Activated CD8-positive, alpha-beta T cell treated with anti-CD3 and anti-CD28 coated beads, Interleukin-2, amount 10 ng/mL, durations not matched to agents 7 days and 5 days (primary cell): ENCODE measurements around the gene CGA. TPM values are rescaled to one million over a fixed set of nuclear protein-coding genes. Genes with fewer than 3 reads are reported as not detected.
"Not testable (repeated sequence)": the region's sequence is repeated elsewhere in the genome, so short reads cannot be mapped to it uniquely, and the experiment has no call there.

ENCODE experiments used
- ATAC-seq: fragments of 150-1000 bp; cut with Tn5 transposase; one replicate; pipeline ENCODE4 v1.10.0; 2021; ENCODE audit warnings: moderate library complexity
- CTCF ChIA-PET: fragments of 350-600 bp; sonication (Branson Sonifier 250); formaldehyde crosslinking; loops from one replicate; lab custom pipeline; 2021; ENCODE audit warnings: antibody characterized with exemption; lab: Charles Lee
- POLR2A ChIA-PET: fragments of 350-600 bp; sonication (Branson Sonifier 250); formaldehyde crosslinking; loops from one replicate; lab custom pipeline; 2021; ENCODE audit warnings: antibody characterized with exemption; lab: Charles Lee
- DNase-seq: peaks from one replicate; pipeline ENCODE4 v3.0.0-alpha.2; 2020
- H3K27ac Mint-ChIP-seq: one replicate; pipeline ENCODE4 v1.8.0; 2021; ENCODE audit warnings: mild to moderate bottlenecking, mixed read lengths
- H3K27me3 Mint-ChIP-seq: one replicate; pipeline ENCODE4 v1.8.0; 2021; ENCODE audit warnings: low read depth, mixed read lengths
- H3K36me3 Mint-ChIP-seq: one replicate; pipeline ENCODE4 v1.8.0; 2021; ENCODE audit warnings: low read depth, mixed read lengths
- H3K4me1 Mint-ChIP-seq: one replicate; pipeline ENCODE4 v1.8.0; 2021; ENCODE audit warnings: low read depth, mixed read lengths
- H3K4me3 Mint-ChIP-seq: one replicate; pipeline ENCODE4 v1.8.0; 2021; ENCODE audit warnings: mild to moderate bottlenecking, mixed read lengths
- H3K9me3 Mint-ChIP-seq: one replicate; pipeline ENCODE4 v1.8.0; 2022; ENCODE audit warnings: mixed read lengths; ENCODE audit not compliant: insufficient read depth
- total RNA-seq, 2 experiments: library from RNA; stranded (reverse); gene quantifications; one replicate each; pipeline ENCODE4 v1.2.3, GENCODE V29; 2021

Gene CGA
- not detected for total RNA-seq

DNA sequence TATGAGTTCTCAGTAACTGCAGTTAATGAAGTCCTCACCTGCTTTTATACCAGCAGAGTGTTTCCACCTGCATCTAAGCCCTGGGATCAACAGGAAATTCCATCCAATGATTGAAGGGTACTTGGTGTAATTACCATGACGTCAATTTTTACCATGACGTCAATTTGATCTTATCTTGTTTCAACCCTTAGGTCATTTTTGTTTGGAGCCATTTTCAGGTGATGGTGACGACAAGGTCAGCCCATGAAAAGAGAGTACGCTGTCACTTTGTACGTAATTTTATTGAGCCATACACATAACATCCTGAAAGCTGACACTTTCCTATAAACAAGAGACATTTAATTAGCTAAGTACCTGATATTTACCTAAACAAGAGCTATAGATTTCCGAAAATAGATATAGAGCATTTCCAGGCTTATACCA, at the start of gene CGA:
Gene CGA, minus strand, starts transcription at position 20 of the 423 bp plus-strand sequence. CDS start 6,906 bp downstream, outside the sequence.
- H3K9me3 Mint-ChIP-seq = no peaks in the 10 kb centered on the region
- H3K36me3 Mint-ChIP-seq = no peaks in the 10 kb centered on the region
- POLR2A ChIA-PET = no interaction called here
- peaks cover 33% of the 10 kb centered on the region for H3K27me3 Mint-ChIP-seq
- H3K4me1 Mint-ChIP-seq = no peaks in the 10 kb centered on the region
- CTCF ChIA-PET = interaction anchor here (1.2 to 1.6 kb wide), 2 partner anchors 13 to 17 kb away, joined by 3 to 4 read pairs; no protein-coding TSS in a partner anchor
- no peak for DNase-seq
- no peak for ATAC-seq
- no peak within 1 kb of the TSS for H3K27ac Mint-ChIP-seq
- H3K4me3 Mint-ChIP-seq = no peak within 1 kb of the TSS

GRCh38 chr6:87139927-87140326, 45.0 kb upstream of the CGA start:
- CTCF ChIA-PET = interaction anchor here (1.0 to 3.3 kb wide), 10 partner anchors 8 to 557 kb away, joined by 3 to 15 read pairs (median 4); partner anchors contain the start of gene ZNF292
- not testable (repeated sequence) for ATAC-seq, H3K4me3 Mint-ChIP-seq, DNase-seq, H3K9me3 Mint-ChIP-seq, H3K36me3 Mint-ChIP-seq, H3K4me1 Mint-ChIP-seq, H3K27ac Mint-ChIP-seq
- POLR2A ChIA-PET = interaction anchor here (1.4 kb wide), 1 partner anchor 14 kb away, joined by 3 read pairs; no protein-coding TSS in a partner anchor
- H3K27me3 Mint-ChIP-seq = peaks cover 51% of the 10 kb centered on the region

DNA sequence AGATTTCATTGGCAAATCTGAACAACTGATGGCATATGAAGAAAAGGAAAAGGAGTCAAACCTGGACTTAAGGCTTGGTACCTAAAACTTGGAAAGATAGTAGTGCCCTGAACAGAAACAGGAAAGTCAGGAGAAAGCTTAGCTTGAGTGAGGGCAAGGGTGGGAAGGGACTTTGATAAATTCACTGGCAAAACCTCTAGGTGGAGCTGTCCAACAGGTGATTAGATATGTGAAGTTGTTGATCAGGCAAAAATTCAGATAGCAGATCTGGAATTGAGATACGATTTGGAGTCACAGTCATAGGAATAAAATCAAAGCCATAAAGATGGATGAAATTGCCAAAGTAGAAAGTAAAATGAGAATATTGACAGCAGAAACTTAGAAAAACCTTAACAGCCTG, 44.3 kb upstream of the CGA start:
- DNase-seq (peak; percentile 64), ATAC-seq (peak; percentile 76)
- no peaks in the 10 kb centered on the region for H3K36me3 Mint-ChIP-seq
- H3K4me3 Mint-ChIP-seq = no peak overlapping the region
- no peak overlapping the region for H3K27ac Mint-ChIP-seq
- no peaks in the 10 kb centered on the region for H3K4me1 Mint-ChIP-seq
- POLR2A ChIA-PET = no interaction called here
- CTCF ChIA-PET = interaction anchor here (0.7 to 3.3 kb wide), 21 partner anchors 8 to 558 kb away, joined by 3 to 15 read pairs (median 3); partner anchors contain the start of gene ZNF292
- H3K9me3 Mint-ChIP-seq = no peaks in the 10 kb centered on the region
- peaks cover 48% of the 10 kb centered on the region for H3K27me3 Mint-ChIP-seq

- ChIA-PET POLR2A (interaction anchor here (1.1 kb wide), 1 partner anchor 15 kb away, joined by 3 read pairs; no protein-coding TSS in a partner anchor), CTCF (interaction anchor here (1.2 kb wide), 1 partner anchor 306 kb away, joined by 3 read pairs; no protein-coding TSS in a partner anchor)
- DNase-seq = no peak
- Mint-ChIP-seq H3K27ac (no peak overlapping the region), H3K27me3 (peaks cover 31% of the 10 kb centered on the region), H3K9me3 (no peaks in the 10 kb centered on the region), H3K4me1 (no peaks in the 10 kb centered on the region), H3K36me3 (no peaks in the 10 kb centered on the region), H3K4me3 (no peak overlapping the region)
- no peak for ATAC-seq
These were observed 42.1 kb upstream of the CGA start for GRCh38 chr6:87136963-87137362.

GRCh38 chr6:87127737-87128136, 32.8 kb upstream of the CGA start:
- no peaks in the 10 kb centered on the region for H3K4me1 Mint-ChIP-seq
- no peak overlapping the region for H3K27ac Mint-ChIP-seq
- H3K9me3 Mint-ChIP-seq = no peaks in the 10 kb centered on the region
- no peak overlapping the region for H3K4me3 Mint-ChIP-seq
- ChIA-PET POLR2A (no interaction called here), CTCF (no interaction called here)
- DNase-seq (no peak), ATAC-seq (no peak)
- H3K27me3 Mint-ChIP-seq = peaks cover 13% of the 10 kb centered on the region
- no peaks in the 10 kb centered on the region for H3K36me3 Mint-ChIP-seq

GRCh38 chr6:87126501-87126900, 31.6 kb upstream of the CGA start:
- Mint-ChIP-seq H3K36me3 (no peaks in the 10 kb centered on the region), H3K27me3 (peaks cover 22% of the 10 kb centered on the region), H3K9me3 (no peaks in the 10 kb centered on the region), H3K4me1 (no peaks in the 10 kb centered on the region), H3K27ac (no peak overlapping the region), H3K4me3 (no peak overlapping the region)
- ChIA-PET CTCF (no interaction called here), POLR2A (no interaction called here)
- DNase-seq (no peak), ATAC-seq (no peak)

DNA sequence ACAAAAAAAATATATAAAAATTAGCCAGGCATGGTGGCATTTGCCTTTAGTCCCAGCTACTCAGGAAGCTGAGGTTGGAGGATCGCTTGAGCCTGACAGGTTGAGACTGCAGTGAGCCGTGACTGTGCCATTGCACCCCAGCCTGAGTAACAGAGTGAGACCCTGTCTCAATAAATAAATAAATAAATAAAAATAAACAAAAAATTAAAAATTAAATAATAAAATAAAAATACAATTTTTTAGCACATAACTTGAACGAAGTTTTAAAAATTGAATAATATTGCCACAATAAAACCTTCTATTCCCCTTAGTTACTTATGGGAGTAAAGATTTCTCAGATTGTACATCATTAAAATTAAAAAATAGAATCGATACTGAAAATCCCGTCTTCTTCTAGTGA, 29.2 kb upstream of the CGA start:
- DNase-seq (no peak), ATAC-seq (no peak)
- Mint-ChIP-seq H3K36me3 (no peaks in the 10 kb centered on the region), H3K4me3 (no peak overlapping the region), H3K27me3 (peaks cover 20% of the 10 kb centered on the region), H3K9me3 (no peaks in the 10 kb centered on the region), H3K4me1 (no peaks in the 10 kb centered on the region), H3K27ac (no peak overlapping the region)
- POLR2A ChIA-PET = no interaction called here
- CTCF ChIA-PET = no interaction called here

DNA sequence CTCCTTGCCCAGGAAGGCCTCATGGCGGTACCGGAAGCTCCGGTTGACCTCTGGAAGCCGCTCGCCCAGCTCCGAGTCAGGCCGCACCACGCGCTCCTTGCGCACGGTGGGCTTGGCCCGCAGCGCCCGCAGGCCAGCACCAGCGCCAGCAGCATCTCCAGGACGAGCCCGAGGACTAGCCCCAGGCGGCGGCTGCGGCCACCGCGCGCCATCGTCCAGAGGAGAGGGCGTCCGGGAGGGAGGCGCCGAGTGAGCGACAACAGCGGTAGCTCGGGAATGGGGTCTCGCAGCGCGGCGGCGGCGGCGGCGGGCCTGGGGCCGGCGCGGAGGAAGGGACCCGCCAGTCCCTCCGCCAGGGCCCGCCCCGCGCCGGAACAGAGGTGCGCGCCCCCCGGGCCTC, 27.6 kb upstream of the CGA start:
- H3K9me3 Mint-ChIP-seq = no peaks in the 10 kb centered on the region
- ATAC-seq (no peak), DNase-seq (no peak)
- H3K36me3 Mint-ChIP-seq = no peaks in the 10 kb centered on the region
- H3K4me1 Mint-ChIP-seq = no peaks in the 10 kb centered on the region
- POLR2A ChIA-PET = no interaction called here
- CTCF ChIA-PET = no interaction called here
- peaks cover 26% of the 10 kb centered on the region for H3K27me3 Mint-ChIP-seq
- H3K27ac Mint-ChIP-seq = no peak overlapping the region
- no peak overlapping the region for H3K4me3 Mint-ChIP-seq

DNA sequence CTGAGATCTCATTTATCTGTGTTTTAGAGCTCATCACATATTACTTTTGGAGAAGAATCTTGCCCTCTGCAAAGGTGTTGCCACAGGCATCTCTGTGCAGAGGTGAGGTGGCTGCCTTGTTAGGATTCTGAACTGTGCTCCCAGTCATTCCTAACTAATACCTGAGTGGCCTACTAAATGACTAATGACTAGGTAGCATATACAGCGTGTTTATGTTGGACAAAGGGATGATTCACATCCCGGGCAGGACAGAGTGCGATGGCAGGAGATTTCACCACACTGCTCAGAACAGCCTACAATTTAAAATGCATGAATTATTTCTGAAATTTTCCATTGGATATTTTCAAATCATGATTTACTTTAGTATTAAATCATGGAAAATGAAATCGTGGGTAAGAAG, 23.1 kb upstream of the CGA start:
- no peak for ATAC-seq

GRCh38 chr6:87116922-87117321, 22.0 kb upstream of the CGA start:
- ATAC-seq = no peak
- DNase-seq = no peak
- Mint-ChIP-seq H3K27me3 (peaks cover 22% of the 10 kb centered on the region), H3K4me1 (no peaks in the 10 kb centered on the region), H3K4me3 (no peak overlapping the region), H3K36me3 (no peaks in the 10 kb centered on the region), H3K27ac (no peak overlapping the region), H3K9me3 (no peaks in the 10 kb centered on the region)
- POLR2A ChIA-PET = no interaction called here
- CTCF ChIA-PET = no interaction called here

More for the DNA sequence above, 23.1 kb upstream of the CGA start:
- ChIA-PET POLR2A (no interaction called here), CTCF (no interaction called here)
- no peaks in the 10 kb centered on the region for H3K36me3 Mint-ChIP-seq
- H3K27me3 Mint-ChIP-seq = peaks cover 26% of the 10 kb centered on the region
- DNase-seq = no peak
- no peaks in the 10 kb centered on the region for H3K9me3 Mint-ChIP-seq
- no peak overlapping the region for H3K27ac Mint-ChIP-seq
- H3K4me3 Mint-ChIP-seq = no peak overlapping the region
- no peaks in the 10 kb centered on the region for H3K4me1 Mint-ChIP-seq

DNA sequence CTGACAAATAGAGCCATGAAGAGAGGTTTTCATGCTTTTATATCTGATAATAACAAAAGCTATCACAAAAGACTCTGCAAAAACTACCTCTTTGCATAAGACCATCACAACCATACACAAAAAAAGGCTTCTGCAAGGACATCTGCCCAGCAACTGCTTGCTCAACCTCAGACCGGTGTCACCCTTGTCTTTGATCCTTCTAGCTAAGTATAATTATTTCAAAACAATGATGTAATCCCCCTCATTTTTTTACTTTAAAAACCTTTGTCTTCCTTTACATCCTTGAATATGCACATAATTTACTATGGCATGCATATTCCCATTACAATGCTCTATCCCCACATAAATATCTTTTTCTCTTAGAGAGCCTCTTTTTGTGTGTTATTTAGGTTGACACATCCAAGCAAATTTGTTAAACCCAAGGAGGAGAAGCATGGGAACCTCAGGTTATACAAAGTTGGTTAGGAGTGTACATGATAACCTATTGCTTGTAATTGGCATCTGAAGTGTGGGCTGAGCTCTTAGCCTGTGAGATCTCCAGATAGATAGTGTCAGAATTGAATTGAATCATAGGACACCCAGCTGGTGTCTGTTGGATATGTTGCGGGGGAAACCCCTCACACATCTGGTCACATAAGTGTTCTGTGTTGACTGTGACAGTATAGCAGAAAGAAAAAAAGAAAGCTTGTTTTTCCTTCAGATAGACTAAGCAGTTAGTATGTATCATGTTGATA, 20.7 kb upstream of the CGA start:
- ChIA-PET CTCF (interaction anchor here (1.1 kb wide), 1 partner anchor 102 kb away, joined by 3 read pairs; no protein-coding TSS in a partner anchor), POLR2A (no interaction called here)
- no peaks in the 10 kb centered on the region for H3K4me1 Mint-ChIP-seq
- no peak overlapping the region for H3K4me3 Mint-ChIP-seq
- no peak for DNase-seq
- H3K27ac Mint-ChIP-seq = no peak overlapping the region
- peaks cover 24% of the 10 kb centered on the region for H3K27me3 Mint-ChIP-seq
- H3K9me3 Mint-ChIP-seq = no peaks in the 10 kb centered on the region
- H3K36me3 Mint-ChIP-seq = no peaks in the 10 kb centered on the region
- ATAC-seq = no peak

GRCh38 chr6:87110636-87111035, 15.7 kb upstream of the CGA start:
- Mint-ChIP-seq H3K9me3 (no peaks in the 10 kb centered on the region), H3K27me3 (peaks cover 22% of the 10 kb centered on the region), H3K4me1 (no peaks in the 10 kb centered on the region), H3K27ac (no peak overlapping the region), H3K36me3 (no peaks in the 10 kb centered on the region), H3K4me3 (no peak overlapping the region)
- DNase-seq (no peak), ATAC-seq (no peak)
- ChIA-PET POLR2A (no interaction called here), CTCF (interaction anchor here (1.0 kb wide), 1 partner anchor 32 kb away, joined by 6 read pairs; no protein-coding TSS in a partner anchor)
